Neural progenitor cell (in vitro differentiated cells): ENCODE results near the gene HEXIM2. TPM values are rescaled to one million over a fixed set of nuclear protein-coding genes. Genes with fewer than 3 reads are reported as not detected.

ENCODE experiments used
- DNase-seq: peaks from one replicate; pipeline ENCODE4 v3.0.0-alpha.2; 2016; ENCODE audit warnings: low spot score
- H2AFZ ChIP-seq: fragments of 200-600 bp; sonication (generic); replicated peaks from 2 replicates; pipeline ENCODE4 v1.6.1; 2016; ENCODE audit warnings: antibody characterized with exemption
- H3F3A ChIP-seq: fragments of 200-600 bp; sonication (generic); 2 replicates; pipeline ENCODE4 v1.6.1; 2016; ENCODE audit warnings: antibody characterized with exemption, low read depth
- H3K27ac ChIP-seq: fragments of 200-600 bp; sonication (generic); 2 replicates; pipeline ENCODE4 v1.5.1; 2016; ENCODE audit warnings: mild to moderate bottlenecking
- H3K27me3 ChIP-seq: fragments of 200-600 bp; sonication (generic); 2 replicates; pipeline ENCODE4 v1.6.1; 2016; ENCODE audit warnings: mild to moderate bottlenecking, moderate library complexity
- H3K36me3 ChIP-seq: fragments of 200-600 bp; sonication (generic); 2 replicates; pipeline ENCODE4 v1.5.1; 2016
- H3K4me1 ChIP-seq: fragments of 200-600 bp; sonication (generic); 2 replicates; pipeline ENCODE4 v1.6.1; 2016; ENCODE audit warnings: mixed run types
- H3K4me2 ChIP-seq: fragments of 200-600 bp; sonication (generic); 2 replicates; pipeline ENCODE4 v1.6.1; 2016
- H3K4me3 ChIP-seq: fragments of 200-600 bp; sonication (generic); 2 replicates; pipeline ENCODE4 v1.5.1; 2016
- H3K79me2 ChIP-seq: fragments of 200-600 bp; sonication (generic); 2 replicates; pipeline ENCODE4 v1.6.1; 2016; ENCODE audit warnings: low read depth
- H3K9ac ChIP-seq: fragments of 200-600 bp; sonication (generic); 2 replicates; pipeline ENCODE4 v1.6.1; 2016
- H3K9me3 ChIP-seq: fragments of 200-600 bp; sonication (generic); 2 replicates; pipeline ENCODE4 v1.5.1; 2016; ENCODE audit warnings: low read depth
- H4K20me1 ChIP-seq: fragments of 200-600 bp; sonication (generic); 2 replicates; pipeline ENCODE4 v1.6.1; 2016; ENCODE audit warnings: low read depth
- H3K27ac Mint-ChIP-seq: 3 replicates; pipeline ENCODE4 v1.8.0; 2021; ENCODE audit warnings: mixed read lengths
- H3K27me3 Mint-ChIP-seq: 2 replicates; pipeline ENCODE4 v1.8.0; 2022; ENCODE audit warnings: low read depth, mild to moderate bottlenecking, inconsistent platforms, moderate library complexity, mixed read lengths; ENCODE audit not compliant: insufficient read depth
- H3K36me3 Mint-ChIP-seq: 3 replicates; pipeline ENCODE4 v1.8.0; 2021; ENCODE audit warnings: mixed read lengths
- H3K4me1 Mint-ChIP-seq: 3 replicates; pipeline ENCODE4 v1.8.0; 2021; ENCODE audit warnings: mixed read lengths
- H3K4me3 Mint-ChIP-seq: 3 replicates; pipeline ENCODE4 v1.8.0; 2021; ENCODE audit warnings: mild to moderate bottlenecking, moderate library complexity, mixed read lengths
- H3K9me3 Mint-ChIP-seq: 3 replicates; pipeline ENCODE4 v1.8.0; 2020; ENCODE audit warnings: mixed read lengths
- EZH2 ChIP-seq: fragments of 200-600 bp; sonication (generic); IDR thresholded peaks from 2 replicates; pipeline ENCODE4 v1.6.1; 2017; ENCODE audit warnings: antibody characterized with exemption, mild to moderate bottlenecking, moderate library complexity
- EZH2phosphoT487 ChIP-seq: fragments of 200-600 bp; sonication (generic); IDR thresholded peaks from 2 replicates; pipeline ENCODE4 v1.6.1; 2017; ENCODE audit warnings: antibody characterized with exemption
- total RNA-seq: library from RNA; depleted of rRNA; stranded (reverse); fragments of >200 nt; gene quantifications from 2 replicates; pipeline ENCODE4 v1.2.3, GENCODE V29; 2015; ENCODE audit warnings: low replicate concordance
- TF ChIP-seq, protein P1 (sequence below): fragments of 200-600 bp; sonication (generic); IDR thresholded peaks from 2 replicates; pipeline ENCODE4 v1.5.1; 2017; ENCODE audit warnings: antibody characterized with exemption, mild to moderate bottlenecking

HEXIM2 gene
- total RNA-seq, 1 donor from 2014 or later = 4.6 TPM

- Mint-ChIP-seq H3K4me1 (no peaks in the 10 kb centered on the region), H3K27ac (no peak overlapping the region), H3K4me3 (no peak overlapping the region), H3K36me3 (no peaks in the 10 kb centered on the region), H3K27me3 (no peaks in the 10 kb centered on the region), H3K9me3 (no peaks in the 10 kb centered on the region)
- Histone ChIP-seq H3K27me3 (no peaks in the 10 kb centered on the region), H3K79me2 (no peaks in the 10 kb centered on the region), H3K9me3 (no peaks in the 10 kb centered on the region), H2AFZ (no peak overlapping the region), H3K4me1 (no peaks in the 10 kb centered on the region), H3F3A (no peaks in the 10 kb centered on the region), H3K27ac (no peak overlapping the region), H3K4me3 (no peak overlapping the region), H3K9ac (no peak overlapping the region), H3K4me2 (no peak overlapping the region), H3K36me3 (no peaks in the 10 kb centered on the region), H4K20me1 (no peaks in the 10 kb centered on the region)
- DNase-seq = no peak
- TF ChIP-seq, protein P1, sequence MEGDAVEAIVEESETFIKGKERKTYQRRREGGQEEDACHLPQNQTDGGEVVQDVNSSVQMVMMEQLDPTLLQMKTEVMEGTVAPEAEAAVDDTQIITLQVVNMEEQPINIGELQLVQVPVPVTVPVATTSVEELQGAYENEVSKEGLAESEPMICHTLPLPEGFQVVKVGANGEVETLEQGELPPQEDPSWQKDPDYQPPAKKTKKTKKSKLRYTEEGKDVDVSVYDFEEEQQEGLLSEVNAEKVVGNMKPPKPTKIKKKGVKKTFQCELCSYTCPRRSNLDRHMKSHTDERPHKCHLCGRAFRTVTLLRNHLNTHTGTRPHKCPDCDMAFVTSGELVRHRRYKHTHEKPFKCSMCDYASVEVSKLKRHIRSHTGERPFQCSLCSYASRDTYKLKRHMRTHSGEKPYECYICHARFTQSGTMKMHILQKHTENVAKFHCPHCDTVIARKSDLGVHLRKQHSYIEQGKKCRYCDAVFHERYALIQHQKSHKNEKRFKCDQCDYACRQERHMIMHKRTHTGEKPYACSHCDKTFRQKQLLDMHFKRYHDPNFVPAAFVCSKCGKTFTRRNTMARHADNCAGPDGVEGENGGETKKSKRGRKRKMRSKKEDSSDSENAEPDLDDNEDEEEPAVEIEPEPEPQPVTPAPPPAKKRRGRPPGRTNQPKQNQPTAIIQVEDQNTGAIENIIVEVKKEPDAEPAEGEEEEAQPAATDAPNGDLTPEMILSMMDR = no peak
- TF ChIP-seq EZH2phosphoT487 = no peak
- TF ChIP-seq EZH2 = no peak
These were observed 25.2 kb downstream of the HEXIM2 start for GRCh38 chr17:45186801-45187354.

GRCh38 chr17:45189009-45189408 is 27.3 kb downstream of the HEXIM2 start:
- no peak for DNase-seq
- TF ChIP-seq, protein P1 = no peak
- TF ChIP-seq EZH2phosphoT487 (no peak), EZH2 (no peak)
- no peaks in the 10 kb centered on the region for H3K27me3 ChIP-seq
- no peaks in the 10 kb centered on the region for H4K20me1 ChIP-seq
- Mint-ChIP-seq H3K36me3 (no peaks in the 10 kb centered on the region), H3K4me3 (no peak overlapping the region), H3K9me3 (no peaks in the 10 kb centered on the region), H3K4me1 (no peaks in the 10 kb centered on the region), H3K27me3 (no peaks in the 10 kb centered on the region), H3K27ac (no peak overlapping the region)
- no peaks in the 10 kb centered on the region for H3K36me3 ChIP-seq
- no peak overlapping the region for H3K4me3 ChIP-seq
- H2AFZ ChIP-seq = no peak overlapping the region
- no peak overlapping the region for H3K9ac ChIP-seq
- no peaks in the 10 kb centered on the region for H3K9me3 ChIP-seq
- H3K27ac ChIP-seq = no peak overlapping the region
- no peaks in the 10 kb centered on the region for H3F3A ChIP-seq
- no peaks in the 10 kb centered on the region for H3K4me1 ChIP-seq
- H3K79me2 ChIP-seq = no peaks in the 10 kb centered on the region
- no peak overlapping the region for H3K4me2 ChIP-seq

GRCh38 chr17:45190503-45191255 is 29.0 kb downstream of the HEXIM2 start:
- H3K4me2 ChIP-seq = no peak overlapping the region
- H3K36me3 Mint-ChIP-seq = no peaks in the 10 kb centered on the region
- H2AFZ ChIP-seq = no peak overlapping the region

More at GRCh38 chr17:45190503-45191255, 29.0 kb downstream of the HEXIM2 start:
- H3K9me3 Mint-ChIP-seq = no peaks in the 10 kb centered on the region
- DNase-seq = no peak
- Histone ChIP-seq H3K36me3 (no peaks in the 10 kb centered on the region), H3K79me2 (no peaks in the 10 kb centered on the region), H3F3A (no peaks in the 10 kb centered on the region), H3K4me1 (no peaks in the 10 kb centered on the region), H3K9ac (no peak overlapping the region), H4K20me1 (no peaks in the 10 kb centered on the region), H3K27ac (no peak overlapping the region), H3K27me3 (no peaks in the 10 kb centered on the region), H3K9me3 (no peaks in the 10 kb centered on the region), H3K4me3 (no peak overlapping the region)
- no peak overlapping the region for H3K27ac Mint-ChIP-seq
- TF ChIP-seq, protein P1 = no peak
- no peak for TF ChIP-seq EZH2phosphoT487
- TF ChIP-seq EZH2 = no peak
- H3K4me1 Mint-ChIP-seq = no peaks in the 10 kb centered on the region
- H3K4me3 Mint-ChIP-seq = no peak overlapping the region
- H3K27me3 Mint-ChIP-seq = peaks cover 2% of the 10 kb centered on the region
